Mesodermal cell (in vitro differentiated cells): ENCODE results near the gene GDNF.
A peak's percentile ranks its signal among the peaks of the same experiment; 100 is the strongest.
"Not testable (repeated sequence)": the region's sequence is repeated elsewhere in the genome, so short reads cannot be mapped to it uniquely, and the experiment has no call there.

Experiments
- H3K27ac ChIP-seq: 2 replicates; pipeline ENCODE4 v1.7.0; 2013; ENCODE audit warnings: mild to moderate bottlenecking, low read depth, low read length, moderate library complexity; ENCODE audit not compliant: severe bottlenecking
- H3K36me3 ChIP-seq: 2 replicates; pipeline ENCODE4 v1.7.1; 2013; ENCODE audit warnings: mild to moderate bottlenecking, low read length, moderate library complexity; ENCODE audit not compliant: control insufficient read depth, insufficient read depth
- H3K4me1 ChIP-seq: one replicate; pipeline ENCODE4 v1.7.1; 2013; ENCODE audit warnings: mild to moderate bottlenecking, low read length; ENCODE audit not compliant: insufficient read depth, control insufficient read depth, poor library complexity, severe bottlenecking
- H3K4me3 ChIP-seq: 2 replicates; pipeline ENCODE4 v1.7.0; 2013; ENCODE audit warnings: low read length, control low read depth, mild to moderate bottlenecking; ENCODE audit not compliant: insufficient read depth, poor library complexity, severe bottlenecking; ENCODE audit errors: extremely low read depth
- H3K9me3 ChIP-seq: 2 replicates; pipeline ENCODE4 v1.7.1; 2013; ENCODE audit warnings: mild to moderate bottlenecking, low read length, moderate library complexity; ENCODE audit not compliant: control insufficient read depth
- WGBS, 2 experiments: methylation state at CpG; one replicate each; pipeline ENCODE4 v1.1.5; 2013; ENCODE audit warnings: missing lambda C conversion rate in 2 of 2; ENCODE audit not compliant: insufficient coverage in 2 of 2; 5-methylcytosine and 5-hydroxymethylcytosine counted together

GDNF gene

GRCh38 chr5:37786862-37787519 lies 52.9 kb downstream of the GDNF start:
- 92 to 95% methylated on average over 4 of the region's 5 CpGs for WGBS, 2 experiments
- H3K4me3 ChIP-seq: no peak overlapping the region
- H3K27ac ChIP-seq: no peak overlapping the region

GRCh38 chr5:37786416-37786815 lies 53.4 kb downstream of the GDNF start:
- Histone ChIP-seq H3K27ac (no peak overlapping the region), H3K4me1 (no peaks in the 10 kb centered on the region), H3K4me3 (no peak overlapping the region), H3K36me3 (no peaks in the 10 kb centered on the region), H3K9me3 (no peaks in the 10 kb centered on the region)
- WGBS, 2 experiments: 41 to 64% methylated on average over 2 of the region's 2 CpGs

More at GRCh38 chr5:37786862-37787519, 52.9 kb downstream of the GDNF start:
- H3K4me1 ChIP-seq: no peaks in the 10 kb centered on the region
- no peaks in the 10 kb centered on the region for H3K36me3 ChIP-seq
- no peaks in the 10 kb centered on the region for H3K9me3 ChIP-seq

- not testable (repeated sequence) for H3K4me3 ChIP-seq, H3K36me3 ChIP-seq, H3K27ac ChIP-seq, H3K9me3 ChIP-seq
- WGBS, 2 experiments: 91 to 95% methylated on average over 4 of the region's 8 CpGs
- H3K4me1 ChIP-seq: peaks cover 13% of the 10 kb centered on the region
Measured at GRCh38 chr5:37781409-37781808, 58.4 kb downstream of the GDNF start.

- H3K9me3 ChIP-seq: no peaks in the 10 kb centered on the region
Measured at GRCh38 chr5:37777432-37778130, 62.3 kb downstream of the GDNF start.

GRCh38 chr5:37776826-37777225 lies 63.0 kb downstream of the GDNF start:
- no peak overlapping the region for H3K4me3 ChIP-seq
- H3K27ac ChIP-seq: no peak overlapping the region
- H3K36me3 ChIP-seq: no peaks in the 10 kb centered on the region
- peaks cover 27% of the 10 kb centered on the region for H3K4me1 ChIP-seq
- H3K9me3 ChIP-seq: no peaks in the 10 kb centered on the region
- 87 to 99% methylated on average over 3 to 6 of the region's 7 CpGs for WGBS, 2 experiments

More at GRCh38 chr5:37777432-37778130, 62.3 kb downstream of the GDNF start:
- Histone ChIP-seq H3K27ac (no peak overlapping the region), H3K36me3 (no peaks in the 10 kb centered on the region), H3K4me1 (peaks cover 21% of the 10 kb centered on the region), H3K4me3 (no peak overlapping the region)
- WGBS, 2 experiments: 92 to 93% methylated on average over 13 of the region's 15 CpGs

GRCh38 chr5:37774912-37775483 lies 64.8 kb downstream of the GDNF start:
- 94 to 99% methylated on average over 9 of the region's 9 CpGs for WGBS, 2 experiments
- Histone ChIP-seq H3K4me1 (peaks cover 44% of the 10 kb centered on the region), H3K36me3 (no peaks in the 10 kb centered on the region), H3K9me3 (no peaks in the 10 kb centered on the region), H3K27ac (no peak overlapping the region), H3K4me3 (no peak overlapping the region)

- H3K9me3 ChIP-seq: no peaks in the 10 kb centered on the region
- no peaks in the 10 kb centered on the region for H3K36me3 ChIP-seq
- H3K4me1 ChIP-seq: peaks cover 47% of the 10 kb centered on the region
- H3K4me3 ChIP-seq: no peak overlapping the region
- no peak overlapping the region for H3K27ac ChIP-seq
- 100% methylated on average over 1 of the region's 1 CpG for WGBS, 2 experiments
Measured at GRCh38 chr5:37773809-37774208, 66.0 kb downstream of the GDNF start.

GRCh38 chr5:37772255-37772654 lies 67.6 kb downstream of the GDNF start:
- H3K36me3 ChIP-seq: no peaks in the 10 kb centered on the region
- no peak overlapping the region for H3K4me3 ChIP-seq
- H3K4me1 ChIP-seq: peaks cover 40% of the 10 kb centered on the region
- H3K27ac ChIP-seq: peak overlapping the region; percentile 87
- 100% methylated on average over 1 of the region's 2 CpGs for WGBS, 2 experiments
- no peaks in the 10 kb centered on the region for H3K9me3 ChIP-seq

- H3K9me3 ChIP-seq: no peaks in the 10 kb centered on the region
- 82 to 83% methylated on average over 1 to 2 of the region's 2 CpGs for WGBS, 2 experiments
- no peak overlapping the region for H3K4me3 ChIP-seq
- H3K36me3 ChIP-seq: no peaks in the 10 kb centered on the region
- H3K4me1 ChIP-seq: peaks cover 36% of the 10 kb centered on the region
- peak overlapping the region; percentile 87 for H3K27ac ChIP-seq
Measured at GRCh38 chr5:37771731-37772130, 68.1 kb downstream of the GDNF start.

- Histone ChIP-seq H3K4me3 (no peak overlapping the region), H3K4me1 (peaks cover 34% of the 10 kb centered on the region), H3K27ac (peak overlapping the region; percentile 87), H3K36me3 (no peaks in the 10 kb centered on the region), H3K9me3 (no peaks in the 10 kb centered on the region)
- WGBS, 2 experiments: 93 to 100% methylated on average over 1 to 2 of the region's 3 CpGs
Measured at GRCh38 chr5:37771203-37771611, 68.6 kb downstream of the GDNF start.

GRCh38 chr5:37770786-37771185 lies 69.1 kb downstream of the GDNF start:
- 60% methylated on average over 1 of the region's 1 CpG for WGBS, 2 experiments
- H3K27ac ChIP-seq: peak overlapping the region; percentile 87
- no peak overlapping the region for H3K4me3 ChIP-seq
- H3K9me3 ChIP-seq: no peaks in the 10 kb centered on the region
- no peaks in the 10 kb centered on the region for H3K36me3 ChIP-seq
- H3K4me1 ChIP-seq: peaks cover 34% of the 10 kb centered on the region
